ENCODE measurements around the gene HPS1. TPM values are rescaled to one million over a fixed set of nuclear protein-coding genes. Genes with fewer than 3 reads are reported as not detected.

The HPS1 gene
- total and polyA plus RNA-seq, 2 of the 8 experiments (the other 6 are each of a cell fraction or from before 2014, with no cell fraction given) = 38.7 to 61.7 TPM

GRCh38 chr10:98402478-98402877 is 44.3 kb downstream of the HPS1 start (continued):
- TF ChIP-seq E2F6 (IDR thresholded peaks at IDR 0.05) = no peak

Data from H1 (cell line).